Spinal cord (tissue), 10 donors: ENCODE results near the gene ACP7. TPM values are rescaled to one million over a fixed set of nuclear protein-coding genes. Genes with fewer than 3 reads are reported as not detected.

Experiments used
- DNase-seq, 6 donors: peaks; one replicate each; pipeline versions ENCODE4 v3.0.0 to v3.0.0-alpha.2; 2013 to 2015; ENCODE audit warnings: low spot score in 6 of 6, low read depth in 4 of 6
- H3K27ac ChIP-seq: one replicate; pipeline ENCODE4 v1.5.1; 2013; ENCODE audit warnings: low read depth, low read length, control low read depth
- H3K27me3 ChIP-seq: one replicate; pipeline ENCODE4 v1.6.1; 2013; ENCODE audit warnings: low read length; ENCODE audit not compliant: control insufficient read depth, insufficient read depth
- H3K36me3 ChIP-seq: one replicate; pipeline ENCODE4 v1.6.1; 2013; ENCODE audit warnings: low read length; ENCODE audit not compliant: control insufficient read depth, insufficient read depth
- H3K4me1 ChIP-seq: one replicate; pipeline ENCODE4 v1.6.1; 2013; ENCODE audit warnings: low read length; ENCODE audit not compliant: control insufficient read depth, insufficient read depth
- H3K4me3 ChIP-seq: one replicate; pipeline ENCODE4 v1.5.1; 2013; ENCODE audit warnings: low read depth, low read length, control low read depth
- H3K9me3 ChIP-seq: one replicate; pipeline ENCODE4 v1.6.1; 2013; ENCODE audit warnings: low read length; ENCODE audit not compliant: control insufficient read depth, insufficient read depth
- WGBS: methylation state at CpG from one replicate; pipeline ENCODE4 v1.1.5; 2013; ENCODE audit warnings: missing lambda C conversion rate; ENCODE audit not compliant: insufficient coverage; 5-methylcytosine and 5-hydroxymethylcytosine counted together
- polyA plus RNA-seq, 2 donors: library from polyadenylated mRNA; unstranded; fragments of 120-200 nt; gene quantifications; one replicate each; pipeline ENCODE4 v1.2.1, GENCODE V29; 2013; ENCODE audit not compliant: insufficient read length in 2 of 2
- total RNA-seq, 2 donors: library from RNA; depleted of rRNA in 1 of 2; stranded (reverse); fragments of 120-200 nt in 1 of 2; fragments of >200 nt in 1 of 2; gene quantifications; one replicate each; pipeline versions ENCODE4 v1.2.3 to v1.2.4, GENCODE V29; 2013 to 2014
- donor health status: healthy.

The ACP7 gene
- total and polyA plus RNA-seq, 4 donors: 0.10 to 0.35 (median 0.27) TPM; not detected in 1

GRCh38 chr19:39150807-39151600 lies 66.8 kb downstream of the ACP7 start:
- no peak for DNase-seq
- 85% methylated on average over 23 of the region's 26 CpGs for WGBS
- Histone ChIP-seq H3K27ac (no peak overlapping the region), H3K9me3 (no peaks in the 10 kb centered on the region), H3K36me3 (peaks cover 14% of the 10 kb centered on the region), H3K27me3 (no peaks in the 10 kb centered on the region), H3K4me3 (no peak overlapping the region), H3K4me1 (peaks cover 14% of the 10 kb centered on the region)

- peaks cover 18% of the 10 kb centered on the region for H3K36me3 ChIP-seq
- no peaks in the 10 kb centered on the region for H3K27me3 ChIP-seq
- H3K9me3 ChIP-seq: no peaks in the 10 kb centered on the region
- H3K4me3 ChIP-seq: no peak overlapping the region
- H3K4me1 ChIP-seq: peaks cover 18% of the 10 kb centered on the region
- 96% methylated on average over 7 of the region's 10 CpGs for WGBS
- no peak overlapping the region for H3K27ac ChIP-seq
- no peak for DNase-seq
These were observed 67.9 kb downstream of the ACP7 start for GRCh38 chr19:39152066-39152465.

DNA sequence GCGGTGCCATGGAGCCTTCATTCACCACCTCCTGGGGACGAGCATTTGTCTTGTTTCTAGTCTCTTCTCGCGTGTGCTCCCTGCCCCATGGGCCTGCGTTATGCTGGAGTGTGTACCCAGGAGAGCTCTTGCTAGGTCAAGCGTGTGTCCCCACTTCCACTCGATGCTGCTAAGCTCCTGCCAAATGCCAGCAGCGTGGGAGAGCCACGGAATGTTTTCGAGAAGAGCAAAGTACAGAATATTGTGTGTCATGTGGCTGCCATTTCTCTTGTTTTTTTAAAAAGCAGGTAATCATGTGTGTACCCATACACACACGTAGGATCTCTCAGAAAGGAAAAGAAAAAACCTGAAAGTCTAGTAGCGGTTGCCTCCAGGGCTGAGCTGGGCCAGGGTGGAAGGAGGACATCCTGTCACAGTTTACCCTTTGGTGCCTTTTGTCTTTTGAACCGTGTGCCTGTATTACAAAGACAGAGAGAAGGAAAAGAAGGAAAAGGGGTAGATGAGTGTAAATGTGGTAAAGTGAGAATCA lies 70.0 kb downstream of the ACP7 start:
- no peak for DNase-seq
- Histone ChIP-seq H3K27me3 (no peaks in the 10 kb centered on the region), H3K27ac (no peak overlapping the region), H3K36me3 (peaks cover 35% of the 10 kb centered on the region), H3K4me3 (no peak overlapping the region), H3K9me3 (no peaks in the 10 kb centered on the region), H3K4me1 (peaks cover 31% of the 10 kb centered on the region)
- WGBS: 75% methylated on average over 10 of the region's 13 CpGs

DNA sequence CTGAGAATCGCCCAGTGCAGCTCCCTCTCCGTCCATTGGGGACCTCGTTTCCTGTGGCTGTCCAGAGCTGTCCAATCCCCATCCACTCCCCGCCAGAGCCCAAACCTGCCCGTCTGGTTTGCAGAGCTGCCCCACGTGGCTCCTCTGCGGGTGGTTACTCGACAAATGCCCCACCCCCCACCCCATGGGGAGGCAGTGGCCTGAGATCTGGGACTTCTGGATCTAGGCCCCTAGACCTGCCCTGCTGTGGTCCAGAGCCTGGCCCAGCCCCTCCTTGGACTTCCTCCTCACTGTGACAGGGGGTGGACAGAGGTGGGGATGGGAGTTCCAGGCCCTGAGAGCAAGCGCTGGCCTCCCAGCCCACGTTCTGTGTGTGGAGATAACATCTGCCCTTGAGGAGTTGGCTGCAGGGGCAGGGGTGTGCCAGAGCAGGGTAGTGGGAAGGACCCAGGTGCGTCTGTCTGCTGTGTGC lies 70.5 kb downstream of the ACP7 start:
- DNase-seq: no peak
- Histone ChIP-seq H3K27ac (no peak overlapping the region), H3K36me3 (peaks cover 37% of the 10 kb centered on the region), H3K27me3 (no peaks in the 10 kb centered on the region), H3K9me3 (no peaks in the 10 kb centered on the region), H3K4me3 (no peak overlapping the region), H3K4me1 (peaks cover 32% of the 10 kb centered on the region)
- WGBS: 91% methylated on average over 5 of the region's 11 CpGs

DNA sequence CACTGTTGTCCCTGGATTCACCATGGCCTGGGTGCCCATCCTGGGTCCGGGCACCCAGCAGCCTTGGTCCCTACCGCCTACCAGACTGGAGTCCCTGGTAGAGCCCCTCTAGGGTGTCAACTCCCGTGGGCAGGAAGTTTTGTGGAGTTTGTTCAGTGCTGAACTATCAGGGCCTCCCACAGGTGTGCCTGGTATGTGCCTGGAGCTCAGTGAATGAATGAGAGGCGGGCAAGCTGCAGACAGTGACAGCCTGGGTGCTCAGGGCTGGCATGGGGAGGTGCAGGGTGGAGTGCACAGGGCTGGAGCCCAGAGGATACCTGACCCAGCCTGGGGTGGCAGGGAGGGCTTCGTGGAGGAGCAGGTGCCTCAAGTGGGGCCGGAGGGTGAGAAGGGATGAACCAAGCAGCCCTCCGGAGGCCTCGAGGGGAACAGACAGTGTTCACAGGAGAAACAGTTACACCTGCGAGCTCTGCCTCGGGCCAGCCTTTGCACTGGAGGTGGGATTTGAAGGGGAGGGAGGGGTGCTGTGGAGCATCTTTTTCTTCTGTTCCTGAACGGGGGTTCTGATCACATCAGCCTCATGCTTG lies 71.0 kb downstream of the ACP7 start:
- Histone ChIP-seq H3K4me1 (peaks cover 38% of the 10 kb centered on the region), H3K27me3 (no peaks in the 10 kb centered on the region), H3K9me3 (no peaks in the 10 kb centered on the region), H3K27ac (no peak overlapping the region), H3K4me3 (no peak overlapping the region), H3K36me3 (peaks cover 41% of the 10 kb centered on the region)
- DNase-seq: no peak
- 82% methylated on average over 11 of the region's 11 CpGs for WGBS

GRCh38 chr19:39155741-39156140 lies 71.6 kb downstream of the ACP7 start:
- H3K4me3 ChIP-seq: no peak overlapping the region
- H3K4me1 ChIP-seq: peaks cover 43% of the 10 kb centered on the region
- no peaks in the 10 kb centered on the region for H3K9me3 ChIP-seq
- 89% methylated on average over 11 of the region's 15 CpGs for WGBS
- DNase-seq: no peak
- no peak overlapping the region for H3K27ac ChIP-seq
- H3K36me3 ChIP-seq: peaks cover 41% of the 10 kb centered on the region
- H3K27me3 ChIP-seq: no peaks in the 10 kb centered on the region

DNA sequence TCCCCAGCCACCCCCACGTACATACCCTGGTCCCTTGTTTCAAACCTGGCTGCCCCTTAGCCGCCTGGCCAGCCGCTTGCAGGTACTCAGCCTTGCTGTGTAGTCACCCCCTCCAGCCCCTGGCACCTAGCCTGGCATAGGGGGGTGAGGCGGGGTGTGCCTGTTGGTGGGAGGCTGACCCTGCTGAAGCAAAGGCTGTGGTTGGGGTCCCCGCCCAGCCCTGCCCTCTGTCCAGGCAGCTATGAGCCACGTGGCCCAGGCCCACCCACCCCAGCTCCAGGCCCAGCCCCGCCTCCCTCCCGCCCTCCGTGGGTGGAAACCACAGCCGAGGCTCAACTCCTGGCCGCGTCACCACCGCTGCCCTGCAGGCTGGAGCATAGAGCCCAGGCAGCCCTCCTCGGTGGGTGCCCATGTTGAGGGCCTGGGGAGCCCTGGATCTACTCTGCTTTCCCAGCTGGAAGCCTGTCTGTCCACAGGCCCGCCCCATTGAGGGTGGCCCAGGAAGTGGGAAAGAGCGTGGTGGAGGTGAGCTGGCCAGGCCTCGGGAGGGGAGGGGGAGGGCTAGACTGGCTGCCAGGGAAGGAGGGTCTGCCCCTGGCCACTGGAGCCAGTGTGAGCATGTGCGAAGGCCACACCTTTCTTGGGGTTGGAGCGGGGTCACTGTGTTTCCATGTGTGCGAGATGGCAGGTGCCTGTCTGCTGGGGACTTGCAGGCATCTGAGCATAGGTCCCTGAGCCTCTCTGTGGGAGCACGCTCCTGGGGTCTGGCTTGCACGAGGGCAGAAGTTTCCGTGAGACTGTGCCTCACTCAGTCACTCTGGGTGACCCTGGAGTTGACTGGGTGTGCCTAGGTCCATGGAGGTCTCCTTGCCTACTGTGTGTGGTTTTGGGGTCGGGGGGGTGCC lies 72.4 kb downstream of the ACP7 start:
- Histone ChIP-seq H3K4me3 (peak overlapping the region; percentile 18), H3K27ac (no peak overlapping the region), H3K27me3 (no peaks in the 10 kb centered on the region), H3K9me3 (no peaks in the 10 kb centered on the region), H3K36me3 (peaks cover 47% of the 10 kb centered on the region), H3K4me1 (peaks cover 51% of the 10 kb centered on the region)
- DNase-seq: no peak
- WGBS: 75% methylated on average over 22 of the region's 24 CpGs

- Histone ChIP-seq H3K36me3 (peaks cover 48% of the 10 kb centered on the region), H3K27me3 (no peaks in the 10 kb centered on the region), H3K4me1 (peaks cover 51% of the 10 kb centered on the region), H3K9me3 (no peaks in the 10 kb centered on the region), H3K4me3 (peak overlapping the region; percentile 18), H3K27ac (no peak overlapping the region)
- WGBS: 84% methylated on average over 21 of the region's 23 CpGs
- no peak for DNase-seq
These were observed 73.3 kb downstream of the ACP7 start for GRCh38 chr19:39157275-39157996.

- Histone ChIP-seq H3K27ac (no peak overlapping the region), H3K36me3 (peaks cover 52% of the 10 kb centered on the region), H3K9me3 (no peaks in the 10 kb centered on the region), H3K4me1 (peaks cover 53% of the 10 kb centered on the region), H3K4me3 (no peak overlapping the region), H3K27me3 (no peaks in the 10 kb centered on the region)
- WGBS: 96% methylated on average over 13 of the region's 15 CpGs
- DNase-seq: no peak
These were observed 73.8 kb downstream of the ACP7 start for GRCh38 chr19:39157997-39158389.
